ENCODE measurements around the gene SGSM1.
"Not testable (repeated sequence)": the region's sequence is repeated elsewhere in the genome, so short reads cannot be mapped to it uniquely, and the experiment has no call there.

Gene SGSM1

GRCh38 chr22:24905909-24906308 is 99.9 kb downstream of the SGSM1 start:
- no peak for DNase-seq

- not testable (repeated sequence) for DNase-seq
These were observed 101.1 kb downstream of the SGSM1 start for GRCh38 chr22:24907101-24907500.

- DNase-seq = no peak
These were observed 114.0 kb downstream of the SGSM1 start for GRCh38 chr22:24920029-24920428.

- no peak for DNase-seq
These were observed 119.8 kb downstream of the SGSM1 start for GRCh38 chr22:24925586-24926427.

GRCh38 chr22:24926428-24926725 is 120.4 kb downstream of the SGSM1 start:
- no peak for DNase-seq

DNA sequence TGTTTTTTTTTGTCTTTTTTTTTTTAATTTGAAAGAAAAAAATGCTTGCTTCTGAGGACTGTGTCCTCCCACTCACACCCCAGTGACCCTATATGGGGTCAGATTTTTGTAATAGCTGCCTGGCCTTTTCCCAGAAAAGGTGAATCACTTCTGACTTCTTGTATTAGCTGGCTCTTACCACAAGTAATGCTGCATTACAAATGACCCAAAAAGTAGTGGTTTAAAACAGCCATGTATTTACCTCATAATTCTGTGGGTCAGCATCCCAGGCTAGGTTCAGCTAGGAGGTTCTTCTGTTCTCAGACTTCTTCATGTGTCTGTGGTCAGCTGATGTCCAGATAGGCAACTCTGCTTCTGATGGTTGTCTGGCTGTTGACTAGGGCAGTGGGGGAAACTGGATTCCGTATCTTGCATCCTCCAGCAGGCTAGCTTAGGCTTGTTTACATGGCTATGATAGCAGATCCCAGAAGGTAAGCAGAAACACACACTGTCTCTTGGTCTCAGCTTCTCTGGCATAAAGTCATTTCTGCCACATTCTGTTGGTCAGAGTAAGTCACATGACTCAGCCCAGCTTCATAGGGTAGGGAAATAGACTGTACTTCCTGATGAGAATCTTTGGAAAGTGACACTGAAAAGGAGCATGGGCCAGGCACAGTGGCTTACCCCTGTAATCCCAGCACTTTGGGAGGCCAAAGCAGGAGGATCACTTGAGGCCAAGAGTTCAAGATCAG is 121.0 kb downstream of the SGSM1 start:
- no peak for DNase-seq

DNA sequence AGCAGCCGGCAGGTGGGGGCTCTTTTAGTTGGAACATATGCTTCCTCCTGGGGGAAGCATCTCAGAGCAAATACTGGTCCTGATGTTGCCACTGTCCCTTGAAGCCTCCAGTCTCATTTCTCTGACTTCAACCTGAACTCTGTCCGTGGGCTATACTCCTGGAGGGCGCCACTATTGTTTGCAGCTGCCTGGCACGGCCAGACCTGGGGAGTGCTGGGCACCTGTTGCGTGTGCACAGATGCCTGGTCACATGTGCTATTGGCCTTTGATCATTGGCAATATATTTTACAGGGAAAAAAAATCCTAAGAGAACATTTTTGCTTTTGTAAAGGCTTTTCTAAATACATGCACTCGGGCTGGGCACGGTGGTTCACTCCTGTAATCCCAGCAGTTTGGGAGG is 122.3 kb downstream of the SGSM1 start:
- no peak for DNase-seq

GRCh38 chr22:24930678-24931077 is 124.7 kb downstream of the SGSM1 start:
- DNase-seq = no peak

- no peak for DNase-seq
These were observed 129.9 kb downstream of the SGSM1 start for GRCh38 chr22:24935771-24936483.

- DNase-seq = peak; percentile 38
These were observed 131.1 kb downstream of the SGSM1 start for GRCh38 chr22:24937114-24937513.

DNA sequence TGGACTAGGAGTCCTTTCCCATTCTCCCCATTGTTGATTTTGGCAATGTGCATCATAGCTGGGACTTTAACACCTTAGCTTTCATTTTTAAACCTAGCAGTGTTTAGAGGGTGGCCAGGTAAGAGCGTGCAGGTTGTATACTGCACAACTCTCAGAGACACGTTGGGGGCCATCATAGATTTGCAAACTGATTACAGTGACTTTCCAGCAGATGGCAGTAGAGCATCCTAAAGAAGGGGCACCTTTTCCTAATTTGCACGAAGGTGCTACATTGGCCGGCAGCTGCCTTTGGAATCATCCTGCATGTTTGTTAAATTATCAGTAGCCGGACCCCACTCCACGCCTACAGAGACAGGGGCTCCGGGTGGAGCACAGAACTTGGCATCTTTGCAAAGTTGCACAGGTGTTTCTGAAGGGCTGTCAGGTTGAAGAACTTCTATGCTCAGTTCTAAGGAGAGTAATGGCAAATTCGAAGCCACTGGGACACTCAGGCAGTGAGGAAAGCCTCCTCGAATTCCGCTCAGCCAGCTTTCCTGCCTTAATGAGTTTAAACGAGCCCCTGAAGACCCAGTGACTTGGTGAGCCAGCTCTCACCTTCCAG is 132.8 kb downstream of the SGSM1 start:
- DNase-seq = peak; percentile 8

GRCh38 chr22:24942301-24942700 is 136.3 kb downstream of the SGSM1 start:
- no peak for DNase-seq

DNA sequence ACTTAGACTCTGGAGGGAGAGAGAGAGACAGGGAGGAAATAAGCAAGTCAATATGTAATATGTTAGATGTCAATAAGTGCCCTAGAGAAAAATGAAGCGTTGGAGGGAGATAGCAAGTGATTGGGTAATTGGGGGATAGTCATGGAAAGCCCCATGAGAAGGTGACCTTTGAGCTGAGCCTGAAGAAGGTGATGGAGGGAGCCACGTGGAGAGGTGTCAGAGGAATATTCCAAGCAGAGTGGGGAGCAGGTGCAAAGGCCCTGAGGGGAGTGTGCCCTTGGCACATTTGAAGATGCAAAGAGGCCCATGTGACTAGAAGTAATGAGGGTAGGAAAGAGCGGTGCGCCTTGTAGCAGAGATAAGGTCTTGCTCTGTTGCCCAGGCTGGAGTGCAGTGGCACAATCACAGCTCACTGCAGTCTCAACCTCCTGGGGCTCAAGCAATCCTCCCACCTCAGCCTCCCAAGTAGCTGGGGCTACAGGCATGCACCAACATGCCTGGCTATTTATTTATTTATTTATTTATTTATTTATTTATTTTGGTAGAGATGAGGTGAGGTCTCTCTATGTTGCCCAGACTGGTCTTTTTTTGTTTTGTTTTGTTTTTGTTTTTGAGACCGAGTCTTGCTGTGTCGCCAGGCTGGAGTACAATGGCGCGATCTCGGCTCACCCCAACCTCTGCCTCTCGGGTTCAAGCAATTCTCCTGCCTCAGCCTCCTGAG is 138.4 kb downstream of the SGSM1 start:
- no peak for DNase-seq

DNA sequence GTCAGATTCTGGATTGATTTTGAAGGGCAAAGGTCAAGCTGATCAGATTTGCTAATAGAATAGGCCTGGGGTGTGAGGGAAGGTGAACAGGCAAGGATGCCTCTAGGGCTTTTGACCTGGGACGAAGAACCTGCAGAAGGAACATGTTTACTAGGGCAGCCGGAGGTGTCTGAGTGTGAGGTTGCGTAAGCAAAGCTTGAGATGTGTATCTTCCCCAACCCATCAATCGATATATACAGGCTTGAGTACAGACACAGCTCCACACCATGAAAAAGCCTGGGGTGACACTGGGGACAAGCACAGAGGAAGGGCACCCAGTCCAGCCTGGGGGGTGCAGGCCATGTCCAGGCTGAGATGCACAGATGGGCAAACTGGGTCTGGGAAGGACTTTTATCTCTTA is 139.4 kb downstream of the SGSM1 start:
- no peak for DNase-seq

DNA sequence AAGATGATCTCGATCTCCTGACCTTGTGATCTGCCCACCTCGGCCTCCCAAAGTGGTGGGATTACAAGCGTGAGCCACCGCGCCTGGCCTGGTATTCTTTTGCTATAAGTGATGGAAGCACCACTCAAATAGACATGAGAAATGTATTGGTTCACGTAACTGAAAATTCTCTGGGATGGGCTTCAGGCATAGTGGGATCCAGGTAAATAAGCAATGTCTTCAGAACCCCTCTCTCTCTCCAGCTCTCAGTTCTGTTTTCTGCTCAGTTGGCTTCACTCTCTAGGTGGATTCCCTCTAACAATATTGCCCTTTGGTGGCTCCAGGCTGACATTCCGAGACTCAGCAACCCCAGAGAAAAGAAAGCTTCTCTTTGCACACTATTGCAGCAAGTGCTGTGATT is 141.4 kb downstream of the SGSM1 start:
- no peak for DNase-seq

- no peak for DNase-seq
These were observed 141.9 kb downstream of the SGSM1 start for GRCh38 chr22:24947881-24948280.

DNA sequence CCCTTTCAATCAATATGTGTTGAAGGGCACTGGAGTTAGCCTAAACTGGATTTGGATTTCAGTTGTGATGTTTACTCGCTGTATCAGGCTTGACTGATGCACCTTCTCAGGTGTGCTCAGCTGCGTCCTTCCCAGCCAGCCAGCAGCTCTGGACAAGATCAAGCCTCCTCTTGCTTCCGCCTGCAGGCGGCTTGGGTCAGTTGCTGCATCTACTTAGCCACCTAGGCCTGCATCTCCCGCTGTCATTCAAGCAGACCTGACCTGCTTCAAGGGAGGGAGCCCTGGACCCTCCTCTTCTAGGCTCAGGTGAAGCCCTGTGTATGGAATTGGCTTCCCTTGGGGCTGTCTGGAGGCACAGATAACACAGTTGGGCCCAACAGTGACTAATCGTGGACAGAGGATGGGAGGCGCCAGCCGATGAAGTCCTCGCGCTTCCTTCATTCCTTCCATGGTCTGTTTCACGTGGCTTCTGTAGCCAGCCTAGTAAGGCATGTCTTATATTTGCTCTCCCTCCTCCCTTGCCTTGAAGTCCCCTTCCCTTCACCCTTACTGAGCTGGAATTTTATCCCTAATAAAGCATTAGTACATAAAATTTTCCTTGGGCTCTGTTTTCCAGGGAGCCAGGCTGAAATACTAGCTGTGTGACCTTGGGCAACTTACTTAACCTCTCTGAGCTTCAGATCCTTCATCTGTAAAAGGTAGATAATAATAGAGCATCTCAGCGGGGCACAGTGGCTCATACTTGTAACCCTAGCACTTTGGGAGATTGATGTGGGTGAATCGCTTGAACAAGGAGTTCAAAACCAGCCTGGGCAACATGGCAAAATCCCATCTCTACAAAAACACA is 142.6 kb downstream of the SGSM1 start:
- DNase-seq = no peak

DNA sequence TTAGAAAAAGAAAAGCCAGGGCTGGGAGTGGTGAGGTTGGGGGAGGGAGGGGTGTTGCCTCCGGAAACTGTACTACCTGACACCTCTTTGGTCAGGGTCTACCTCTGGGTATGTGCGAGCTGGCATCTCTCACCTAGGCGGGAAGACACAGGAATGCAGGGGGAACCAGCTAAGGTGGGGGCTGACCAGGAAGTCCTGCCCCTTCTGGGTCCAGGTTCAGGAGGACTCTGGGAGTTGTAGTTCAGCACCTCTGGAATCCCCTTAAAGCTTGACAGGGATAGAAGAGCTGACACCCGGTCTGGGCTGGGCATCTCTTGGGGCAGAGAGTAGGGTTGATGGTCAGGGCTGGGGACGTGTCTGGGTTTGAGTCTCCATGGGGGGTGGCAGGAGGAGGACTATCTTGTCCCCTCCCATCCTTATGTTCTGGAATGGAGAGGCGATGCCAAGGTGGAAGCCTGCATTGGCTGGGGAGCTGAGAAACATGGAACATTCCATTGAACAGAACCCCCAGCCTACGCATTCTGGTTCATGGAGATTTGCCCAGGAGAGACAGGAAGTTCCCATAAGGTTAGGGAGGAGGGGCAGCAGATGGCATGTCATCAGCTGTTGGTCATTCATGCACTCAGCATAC is 144.4 kb downstream of the SGSM1 start:
- DNase-seq = peak; percentile 41

GRCh38 chr22:24951942-24952836 is 146.2 kb downstream of the SGSM1 start, which contains the start of gene KIAA1671:
Gene KIAA1671, plus strand, starts transcription at chr22:24952716. Its CDS starts 75,284 bp downstream, at chr22:25028000.
- peak; percentile 44 for DNase-seq

- DNase-seq = peak; percentile 67
These were observed 146.9 kb downstream of the SGSM1 start for GRCh38 chr22:24952837-24953383.

Data from kidney glomerular epithelial cell (primary cell).